Astrocyte of the spinal cord (primary cell): ENCODE results near the gene CADPS.

Experiments
- DNase-seq: peaks from one replicate; pipeline ENCODE4 v3.0.0; 2011; ENCODE audit warnings: low read depth, low spot score
- H3K4me3 ChIP-seq: 2 replicates; pipeline ENCODE4 v1.5.1; 2011; ENCODE audit warnings: low read depth, mild to moderate bottlenecking, low read length, moderate library complexity
- CTCF ChIP-seq: IDR thresholded peaks from 2 replicates; pipeline ENCODE4 v1.5.1; 2012; ENCODE audit warnings: low read depth, mild to moderate bottlenecking, low read length, inconsistent platforms
- in situ Hi-C: cut with HindIII; loops from 2 replicates; pipeline ENCODE4 v1.10.0; 2017; ENCODE audit warnings: low sequenced_read_pairs

Gene CADPS

GRCh38 chr3:62523672-62524071 lies 351.5 kb downstream of the CADPS start:
- H3K4me3 ChIP-seq, result no peak overlapping the region
- no peak for DNase-seq
- in situ Hi-C loops, result no loop called here
- TF ChIP-seq CTCF, result no peak

- no peak for TF ChIP-seq CTCF
- in situ Hi-C loops, result no loop called here
- H3K4me3 ChIP-seq, result no peak overlapping the region
These were observed 353.6 kb downstream of the CADPS start for GRCh38 chr3:62521464-62522105.

GRCh38 chr3:62503516-62503915 lies 371.7 kb downstream of the CADPS start:
- in situ Hi-C loops, result no loop called here
- no peak for TF ChIP-seq CTCF

More at GRCh38 chr3:62521464-62522105, 353.6 kb downstream of the CADPS start:
- DNase-seq, result no peak

GRCh38 chr3:62502315-62503300 lies 372.6 kb downstream of the CADPS start:
- no peak overlapping the region for H3K4me3 ChIP-seq
- in situ Hi-C loops, result no loop called here
- no peak for TF ChIP-seq CTCF
- no peak for DNase-seq

More at GRCh38 chr3:62503516-62503915, 371.7 kb downstream of the CADPS start:
- H3K4me3 ChIP-seq, result no peak overlapping the region
- no peak for DNase-seq

- in situ Hi-C loops, result no loop called here
- DNase-seq, result no peak
- no peak overlapping the region for H3K4me3 ChIP-seq
- TF ChIP-seq CTCF, result no peak
These were observed 373.9 kb downstream of the CADPS start for GRCh38 chr3:62501289-62501668.

GRCh38 chr3:62500556-62501288 lies 374.5 kb downstream of the CADPS start:
- in situ Hi-C loops, result no loop called here
- DNase-seq, result no peak
- H3K4me3 ChIP-seq, result no peak overlapping the region
- no peak for TF ChIP-seq CTCF
